BE2C (cell line): ENCODE data around the gene EHBP1.

Source experiments
- DNase-seq: peaks from one replicate; pipeline ENCODE4 v3.0.0-alpha.2; 2020
- H3K27me3 ChIP-seq: fragments of 250-450 bp; sonication (Bioruptor Pico); 2 replicates; pipeline ENCODE4 v1.5.1; 2020; ENCODE audit warnings: mild to moderate bottlenecking
- H3K36me3 ChIP-seq: fragments of 250-450 bp; sonication (Bioruptor Pico); 2 replicates; pipeline ENCODE4 v1.5.1; 2020; ENCODE audit warnings: mild to moderate bottlenecking
- H3K4me1 ChIP-seq: fragments of 250-450 bp; sonication (Bioruptor Pico); 2 replicates; pipeline ENCODE4 v1.5.1; 2020
- H3K4me3 ChIP-seq: 2 replicates; pipeline ENCODE4 v1.5.1; 2011; ENCODE audit warnings: low read depth, low read length
- H3K9me3 ChIP-seq: fragments of 250-450 bp; sonication (Bioruptor Pico); 2 replicates; pipeline ENCODE4 v1.5.1; 2020
- TF ChIP-seq, protein P1 (sequence below): IDR thresholded peaks from 2 replicates; pipeline ENCODE4 v1.5.1; 2012; ENCODE audit warnings: mild to moderate bottlenecking, low read depth, low read length

Gene EHBP1

GRCh38 chr2:62824388-62824787 lies 118.9 kb downstream of the EHBP1 start:
- no peaks in the 10 kb centered on the region for H3K4me1 ChIP-seq
- H3K9me3 ChIP-seq, result no peaks in the 10 kb centered on the region
- no peak for DNase-seq
- no peak overlapping the region for H3K4me3 ChIP-seq
- H3K27me3 ChIP-seq, result no peaks in the 10 kb centered on the region
- TF ChIP-seq, protein P1, sequence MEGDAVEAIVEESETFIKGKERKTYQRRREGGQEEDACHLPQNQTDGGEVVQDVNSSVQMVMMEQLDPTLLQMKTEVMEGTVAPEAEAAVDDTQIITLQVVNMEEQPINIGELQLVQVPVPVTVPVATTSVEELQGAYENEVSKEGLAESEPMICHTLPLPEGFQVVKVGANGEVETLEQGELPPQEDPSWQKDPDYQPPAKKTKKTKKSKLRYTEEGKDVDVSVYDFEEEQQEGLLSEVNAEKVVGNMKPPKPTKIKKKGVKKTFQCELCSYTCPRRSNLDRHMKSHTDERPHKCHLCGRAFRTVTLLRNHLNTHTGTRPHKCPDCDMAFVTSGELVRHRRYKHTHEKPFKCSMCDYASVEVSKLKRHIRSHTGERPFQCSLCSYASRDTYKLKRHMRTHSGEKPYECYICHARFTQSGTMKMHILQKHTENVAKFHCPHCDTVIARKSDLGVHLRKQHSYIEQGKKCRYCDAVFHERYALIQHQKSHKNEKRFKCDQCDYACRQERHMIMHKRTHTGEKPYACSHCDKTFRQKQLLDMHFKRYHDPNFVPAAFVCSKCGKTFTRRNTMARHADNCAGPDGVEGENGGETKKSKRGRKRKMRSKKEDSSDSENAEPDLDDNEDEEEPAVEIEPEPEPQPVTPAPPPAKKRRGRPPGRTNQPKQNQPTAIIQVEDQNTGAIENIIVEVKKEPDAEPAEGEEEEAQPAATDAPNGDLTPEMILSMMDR, result no peak
- H3K36me3 ChIP-seq, result no peaks in the 10 kb centered on the region

DNA sequence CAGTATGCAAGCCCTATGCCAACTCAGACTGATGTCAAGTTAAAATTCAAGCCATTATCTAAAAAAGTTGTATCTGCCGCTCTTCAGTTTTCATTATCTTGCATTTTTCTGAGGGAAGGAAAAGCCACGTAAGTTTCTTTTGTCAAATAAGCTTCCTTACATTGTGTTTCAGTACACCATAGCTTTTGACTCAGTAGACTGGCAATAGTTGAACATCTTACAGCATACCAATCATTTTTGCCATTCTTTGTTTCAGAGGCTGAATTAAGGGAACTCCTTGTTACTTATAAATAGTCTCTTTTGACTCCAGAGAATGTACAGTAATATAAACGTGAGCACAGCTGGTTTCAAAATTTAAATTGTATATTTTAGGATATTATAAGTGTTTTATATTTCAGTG lies 120.6 kb downstream of the EHBP1 start:
- TF ChIP-seq, protein P1, result no peak
- H3K4me3 ChIP-seq, result no peak overlapping the region
- H3K36me3 ChIP-seq, result no peaks in the 10 kb centered on the region
- no peak for DNase-seq
- H3K4me1 ChIP-seq, result no peaks in the 10 kb centered on the region
- H3K9me3 ChIP-seq, result no peaks in the 10 kb centered on the region
- H3K27me3 ChIP-seq, result no peaks in the 10 kb centered on the region

DNA sequence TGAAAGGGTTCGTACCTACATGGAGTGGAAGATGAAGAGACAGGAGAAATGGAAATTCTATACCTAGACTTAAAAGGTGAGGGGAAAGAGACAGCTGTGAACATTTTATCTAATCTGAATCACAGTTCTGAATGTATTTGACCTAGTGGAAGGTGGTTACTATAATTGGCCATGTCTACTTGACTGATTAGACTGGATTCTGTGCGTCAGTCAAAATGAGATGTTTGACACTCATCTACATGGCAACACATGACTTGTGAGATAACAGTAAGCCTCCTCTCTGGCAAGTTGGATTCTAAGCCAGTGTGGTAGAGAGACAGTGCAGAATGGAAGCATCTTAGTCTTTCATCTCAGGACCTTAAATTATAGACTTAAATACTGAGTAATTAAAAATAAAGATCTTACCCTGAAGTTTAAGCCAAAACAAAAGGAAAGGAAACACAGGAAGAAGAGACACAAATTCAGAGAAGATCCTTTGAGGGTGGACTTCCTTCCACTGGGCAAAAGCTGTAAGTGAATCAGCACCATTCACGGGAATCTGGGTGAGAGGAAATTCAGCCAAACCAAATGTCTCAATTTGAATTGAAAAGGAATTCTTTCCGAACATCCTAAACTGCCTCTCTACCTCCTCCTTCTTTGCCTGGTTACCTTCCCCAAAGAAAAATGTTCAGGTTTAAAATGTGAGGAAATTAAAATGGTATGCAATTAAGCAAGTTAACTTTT lies 121.6 kb downstream of the EHBP1 start:
- no peaks in the 10 kb centered on the region for H3K9me3 ChIP-seq
- no peaks in the 10 kb centered on the region for H3K36me3 ChIP-seq
- DNase-seq, result no peak
- TF ChIP-seq, protein P1, result no peak
- no peak overlapping the region for H3K4me3 ChIP-seq
- no peaks in the 10 kb centered on the region for H3K27me3 ChIP-seq
- H3K4me1 ChIP-seq, result no peaks in the 10 kb centered on the region

- Histone ChIP-seq H3K36me3 (no peaks in the 10 kb centered on the region), H3K9me3 (no peaks in the 10 kb centered on the region), H3K27me3 (no peaks in the 10 kb centered on the region), H3K4me3 (no peak overlapping the region), H3K4me1 (no peaks in the 10 kb centered on the region)
- TF ChIP-seq, protein P1, result no peak
- DNase-seq, result no peak
Measured at GRCh38 chr2:62831729-62832128, 126.2 kb downstream of the EHBP1 start.

- no peak for DNase-seq
- Histone ChIP-seq H3K36me3 (no peaks in the 10 kb centered on the region), H3K4me3 (no peak overlapping the region), H3K27me3 (no peaks in the 10 kb centered on the region), H3K9me3 (no peaks in the 10 kb centered on the region), H3K4me1 (no peaks in the 10 kb centered on the region)
- TF ChIP-seq, protein P1, result no peak
Measured at GRCh38 chr2:62844311-62845090, 139.0 kb downstream of the EHBP1 start.

GRCh38 chr2:62845256-62845655 lies 139.7 kb downstream of the EHBP1 start:
- TF ChIP-seq, protein P1, result no peak
- Histone ChIP-seq H3K4me1 (no peaks in the 10 kb centered on the region), H3K27me3 (no peaks in the 10 kb centered on the region), H3K4me3 (no peak overlapping the region), H3K9me3 (no peaks in the 10 kb centered on the region), H3K36me3 (no peaks in the 10 kb centered on the region)
- DNase-seq, result no peak
